HG02884 (cell line): ENCODE measurements around the gene SLC10A7.
A peak's percentile ranks its signal among the peaks of the same experiment; 100 is the strongest.

Source experiments
- ATAC-seq: cut with Tn5 transposase; IDR thresholded peaks from one replicate; pipeline ENCODE4 v1.9.1; 2021; ENCODE audit warnings: mild to moderate bottlenecking, moderate library complexity; ENCODE audit not compliant: unreplicated experiment

Gene SLC10A7

DNA sequence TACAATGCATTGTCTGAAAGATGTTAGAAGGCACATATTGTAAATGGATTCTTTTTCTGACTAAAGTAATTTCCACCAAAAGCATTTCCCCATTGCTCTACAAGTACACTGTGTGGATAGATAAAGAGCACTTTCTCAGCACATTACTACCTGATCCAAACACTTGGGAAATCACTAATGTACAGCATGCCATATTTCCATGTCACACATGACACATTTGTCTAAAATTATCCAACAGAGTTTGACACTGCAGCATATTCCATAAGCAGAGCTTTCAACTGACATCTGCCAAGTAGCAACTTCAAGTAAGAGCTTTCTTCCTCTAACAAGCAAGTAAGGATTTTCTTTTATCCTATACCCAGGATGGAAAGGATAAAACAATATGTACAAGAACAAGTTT is 257.9 kb downstream of the SLC10A7 start:
- ATAC-seq: no peak

DNA sequence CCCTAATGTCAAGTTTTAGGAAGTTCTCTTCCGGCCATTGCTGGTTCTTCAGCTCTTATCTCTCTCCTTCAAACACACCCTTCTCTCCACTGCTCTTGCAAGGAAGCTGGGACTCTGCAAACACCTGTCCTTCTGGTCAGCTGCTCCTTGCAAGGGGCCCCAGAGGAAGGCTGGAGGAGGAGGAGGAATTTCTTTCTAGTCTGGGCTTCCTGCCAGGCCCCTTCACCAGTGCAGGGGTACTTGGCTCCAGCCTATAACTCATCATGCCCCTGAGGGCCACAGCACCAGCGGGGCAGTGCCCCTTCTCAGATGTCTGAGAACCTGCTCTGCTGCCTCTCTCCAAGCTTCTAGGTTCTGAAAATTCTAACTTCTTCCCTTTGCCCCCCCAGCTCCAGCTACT is 260.7 kb downstream of the SLC10A7 start:
- no peak for ATAC-seq

DNA sequence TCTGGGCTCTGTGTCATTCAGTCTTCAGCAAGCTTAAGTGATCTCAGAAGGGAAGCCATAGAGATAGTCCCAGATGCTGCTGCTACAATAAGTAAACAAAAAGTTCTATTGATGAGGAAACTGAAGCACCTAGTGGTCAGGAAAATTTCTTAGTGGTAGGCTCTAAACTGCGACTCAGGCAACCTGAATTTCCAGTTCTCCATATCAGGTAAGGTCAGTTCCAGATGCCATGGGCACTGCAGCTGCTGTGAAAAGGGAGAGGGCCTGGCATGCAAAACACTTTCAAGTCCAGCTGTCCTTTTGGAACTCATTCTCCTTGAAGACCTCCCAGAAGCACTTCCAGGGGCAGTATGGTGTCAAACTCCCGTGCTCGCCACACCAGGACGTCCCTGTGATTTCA is 261.2 kb downstream of the SLC10A7 start:
- ATAC-seq: no peak

DNA sequence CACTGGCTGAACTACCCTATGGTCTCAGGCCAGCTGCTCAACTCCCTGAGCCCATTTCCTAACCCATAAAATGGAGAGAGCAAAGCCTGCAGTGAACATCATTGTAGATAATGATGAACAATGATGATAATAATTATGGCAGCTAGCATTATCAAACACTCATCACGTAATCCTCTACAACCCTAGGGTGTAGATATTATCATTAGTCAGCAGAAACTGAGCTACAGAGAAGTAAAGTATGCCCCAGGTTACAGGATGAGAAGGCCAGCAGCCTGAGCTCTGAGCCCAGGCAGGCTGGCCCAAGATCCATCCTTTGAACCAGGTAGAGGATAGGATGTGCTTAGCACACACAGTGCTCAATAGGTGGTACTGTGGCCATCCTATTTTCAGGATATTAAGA is 264.2 kb downstream of the SLC10A7 start:
- no peak for ATAC-seq

DNA sequence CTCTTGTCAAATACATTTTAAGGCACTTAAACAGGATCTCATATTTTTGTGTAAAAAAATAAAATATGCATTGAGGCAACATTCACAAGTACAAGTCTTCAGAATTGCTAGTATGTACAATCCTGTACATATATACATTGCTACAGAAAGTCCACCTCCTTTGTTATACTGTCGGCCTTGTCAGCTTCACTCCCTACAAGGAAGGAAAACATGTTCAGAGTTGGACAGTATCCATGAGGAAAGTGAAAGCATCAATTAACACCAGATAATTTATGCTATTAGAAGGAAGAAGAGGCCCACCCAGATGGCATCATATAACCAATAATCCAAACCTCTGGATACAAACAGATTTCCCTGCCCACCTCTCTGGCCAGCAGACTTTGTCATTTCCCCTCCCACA is 265.4 kb downstream of the SLC10A7 start:
- ATAC-seq: no peak

DNA sequence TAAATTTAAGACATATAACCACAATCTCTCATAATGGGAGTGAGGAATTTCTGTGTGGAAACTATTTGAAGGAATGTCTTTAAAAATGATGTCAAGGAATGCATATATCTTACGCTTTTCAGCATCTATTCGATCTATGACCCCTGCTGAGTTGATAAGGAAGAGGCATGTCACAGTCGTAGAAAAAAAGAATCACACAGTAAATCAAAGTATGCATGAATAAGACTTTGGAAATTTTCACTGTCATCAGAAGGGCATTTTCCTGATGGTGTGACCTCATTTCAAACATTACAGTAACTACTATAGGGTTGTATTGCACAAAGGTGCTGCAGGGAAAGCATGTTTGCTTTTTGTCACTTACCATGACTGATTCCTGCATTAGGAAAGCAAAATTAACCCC is 265.9 kb downstream of the SLC10A7 start:
- no peak for ATAC-seq

DNA sequence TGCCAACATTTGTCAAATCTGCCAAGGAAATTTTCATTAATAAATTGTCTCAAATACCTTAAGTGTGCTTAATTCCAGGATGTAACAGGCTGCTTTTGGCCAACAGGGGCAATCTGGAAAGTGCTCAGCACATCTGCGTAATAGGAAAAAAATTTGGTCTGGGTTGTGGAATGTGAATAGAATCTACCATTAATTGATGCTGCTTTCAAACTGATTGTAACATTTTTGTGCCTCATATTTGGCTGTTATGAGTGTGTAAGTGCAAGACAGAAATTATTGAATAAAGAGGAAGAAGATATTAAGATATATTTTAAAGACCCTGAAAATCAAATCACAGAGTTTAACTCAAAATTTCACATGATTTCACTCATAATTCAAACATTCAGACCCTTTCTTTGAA is 266.3 kb downstream of the SLC10A7 start:
- no peak for ATAC-seq

DNA sequence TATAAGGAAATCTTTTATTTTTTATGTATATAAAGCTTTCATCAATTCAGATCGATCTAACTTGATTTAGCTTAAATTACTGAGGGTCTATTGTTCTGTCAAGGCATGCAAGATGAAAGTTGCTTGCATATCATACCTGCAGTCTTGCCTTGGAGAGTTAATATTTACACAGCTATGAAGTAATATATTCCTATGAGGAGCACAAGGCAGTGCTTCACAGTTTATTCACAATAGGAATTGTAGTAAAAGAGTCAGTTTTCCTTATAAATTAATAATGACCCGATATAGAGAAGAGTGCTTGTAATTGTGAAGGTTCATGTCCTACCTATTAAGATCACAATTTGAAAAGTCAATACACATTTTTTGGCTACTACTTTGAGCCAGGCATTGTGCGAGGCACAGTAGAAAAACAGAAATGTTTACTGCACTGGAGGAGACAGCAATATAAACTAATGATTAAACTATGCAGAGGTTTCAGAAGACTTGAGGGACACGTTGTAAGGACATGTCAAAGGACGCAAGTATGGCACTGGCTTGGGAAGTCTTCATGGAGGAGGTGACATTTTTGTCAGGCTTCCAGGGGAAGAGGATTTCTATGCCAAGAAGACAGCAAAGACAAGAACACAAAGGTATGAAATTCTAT is 268.6 kb downstream of the SLC10A7 start:
- ATAC-seq: no peak

DNA sequence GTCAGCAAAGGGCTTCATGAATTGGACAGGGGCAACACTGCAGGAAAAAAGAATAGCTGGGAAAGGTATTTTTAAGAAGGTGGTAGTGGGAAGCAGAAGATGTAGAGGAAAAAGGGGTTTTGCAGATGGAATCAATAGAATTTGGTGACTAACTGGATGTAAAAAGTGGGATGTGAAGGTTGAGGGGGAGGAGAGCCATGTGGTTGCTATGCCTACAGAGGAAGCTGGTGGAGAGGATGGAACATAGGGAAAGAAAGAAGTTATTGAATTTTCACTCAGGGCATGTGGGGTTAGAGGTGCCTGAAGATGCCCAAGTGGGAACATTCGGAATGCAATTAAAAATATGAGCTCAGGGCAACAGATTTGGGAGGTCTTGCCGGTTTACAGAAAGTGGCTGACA is 274.4 kb downstream of the SLC10A7 start:
- ATAC-seq: no peak

DNA sequence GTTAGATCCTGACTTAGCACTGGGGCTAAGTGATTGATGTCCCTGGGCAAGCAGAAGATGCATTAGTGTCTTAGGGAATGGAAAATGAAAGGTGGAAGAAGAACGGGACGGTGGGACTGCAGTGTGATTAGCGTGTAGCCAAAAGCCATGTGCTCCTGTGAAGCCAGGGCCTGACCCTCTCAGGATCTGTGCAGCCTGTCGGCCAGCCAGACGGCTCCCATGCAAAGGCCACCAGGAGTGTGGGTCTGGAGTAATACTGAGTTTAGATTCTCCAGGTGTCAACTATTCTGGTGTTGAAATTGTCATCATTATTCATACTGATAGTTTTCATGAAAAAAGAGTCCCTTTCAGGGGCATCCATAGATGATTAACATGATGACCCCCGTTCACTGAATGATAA is 275.4 kb downstream of the SLC10A7 start:
- ATAC-seq: no peak

DNA sequence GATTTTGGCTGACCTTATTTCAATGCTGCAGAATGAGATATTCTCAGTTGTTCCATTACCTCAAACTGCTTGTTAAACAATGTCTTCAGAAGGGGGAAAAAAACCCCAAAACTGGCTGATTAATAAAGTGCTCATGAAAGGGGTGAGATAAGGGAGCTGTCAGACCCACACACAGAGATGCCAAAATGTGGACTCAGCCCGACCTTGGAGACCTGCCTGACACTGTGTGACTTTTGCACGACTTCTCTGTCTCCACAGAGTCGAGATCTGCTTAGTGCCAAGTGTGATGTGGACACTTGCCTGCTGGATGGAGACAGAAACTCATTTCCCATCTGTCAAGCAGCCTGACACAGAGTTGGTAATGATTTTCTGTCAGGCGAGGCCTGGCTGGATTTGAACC is 275.9 kb downstream of the SLC10A7 start:
- ATAC-seq: no peak

DNA sequence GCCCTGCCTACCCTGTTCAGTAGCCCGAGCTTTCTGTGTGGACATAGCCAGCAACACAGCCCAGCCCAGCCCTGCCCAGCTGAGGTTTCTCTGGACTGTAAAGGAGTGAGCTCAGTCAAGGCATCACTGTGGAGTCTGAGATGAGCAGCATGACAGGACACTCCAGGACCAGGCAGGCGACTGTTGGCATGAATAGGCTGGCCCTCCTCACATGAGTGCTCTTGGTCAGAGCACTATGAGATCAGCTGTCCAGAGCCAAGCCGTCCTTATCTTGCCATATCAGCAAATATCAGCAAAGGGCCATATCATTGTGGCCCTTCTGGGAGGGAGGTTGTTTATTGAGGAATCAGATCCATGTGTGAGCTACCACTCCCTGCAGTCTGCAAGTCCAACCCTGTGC is 276.5 kb downstream of the SLC10A7 start:
- no peak for ATAC-seq

DNA sequence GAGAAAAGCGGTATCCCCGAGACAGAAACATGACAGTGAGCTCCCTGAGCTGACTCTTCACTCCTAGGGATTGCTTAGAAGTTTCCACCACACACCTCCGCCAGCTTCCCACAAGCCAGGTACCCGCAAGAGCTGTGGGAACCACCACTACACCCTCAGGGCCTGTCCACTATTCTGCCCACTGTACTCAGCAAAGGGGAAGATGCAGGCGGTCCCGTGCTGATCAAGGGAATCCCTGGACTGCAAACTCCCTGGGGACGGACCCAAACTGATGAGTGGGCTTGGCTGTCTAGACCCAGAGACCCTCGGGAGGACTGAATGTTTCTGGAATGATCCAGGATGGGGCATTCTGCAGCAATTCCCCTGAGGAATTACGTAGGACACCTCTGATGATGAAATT is 277.2 kb downstream of the SLC10A7 start:
- no peak for ATAC-seq

DNA sequence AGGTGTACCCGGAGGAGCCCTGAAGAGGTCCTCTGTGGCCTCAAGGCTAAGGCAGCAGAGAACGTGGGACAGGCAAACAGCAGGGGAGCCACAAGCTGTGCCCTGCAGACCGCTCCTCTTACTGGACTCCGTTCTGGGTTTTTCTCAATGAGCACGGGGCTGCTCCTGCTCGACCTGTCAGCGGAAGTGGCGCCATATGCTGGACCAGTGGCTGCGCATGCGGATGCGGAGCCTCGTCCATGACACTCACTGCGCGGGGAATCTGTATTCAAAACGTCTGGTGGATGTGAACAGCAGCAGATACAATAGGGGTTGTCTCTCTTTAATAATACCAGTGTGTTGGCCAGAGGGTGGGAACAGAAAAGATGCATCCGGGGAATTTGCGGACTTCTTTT is 277.9 kb downstream of the SLC10A7 start:
- ATAC-seq: no peak

DNA sequence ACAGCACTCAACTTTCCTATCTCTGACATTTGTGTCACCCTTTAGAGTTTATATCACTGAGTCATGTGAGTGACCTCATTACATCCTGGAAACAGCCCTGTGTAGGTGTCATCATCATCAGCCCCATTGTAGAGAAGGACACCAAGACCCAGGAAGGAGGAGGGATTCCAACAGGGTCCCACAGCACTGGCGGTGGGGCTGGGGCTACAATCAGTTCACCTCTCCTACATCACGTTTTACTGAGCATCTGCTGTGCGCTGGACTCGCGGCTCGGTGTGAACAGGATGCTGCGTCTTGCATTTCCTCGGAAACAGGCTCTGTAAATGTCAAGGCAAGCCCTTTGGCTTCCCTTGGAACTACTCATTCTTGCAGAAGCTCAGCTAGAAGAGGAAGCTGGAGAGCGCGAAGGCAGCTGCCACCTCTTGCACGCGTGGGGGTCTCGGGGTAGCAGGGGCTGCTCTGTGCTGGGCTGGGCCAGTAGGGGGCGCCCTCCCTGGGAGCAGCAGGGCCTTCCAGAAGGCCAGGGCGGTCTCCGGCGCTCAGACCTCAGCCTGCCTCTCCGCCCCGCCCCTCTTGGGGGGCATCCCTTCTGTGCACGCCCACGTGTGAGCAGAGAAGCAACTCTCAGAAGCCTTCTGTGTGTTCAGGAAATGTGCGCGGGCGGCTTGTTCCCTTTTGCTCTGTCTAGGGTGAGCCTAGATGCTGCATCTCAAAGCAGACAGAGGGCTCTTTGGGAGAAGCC is 278.4 kb downstream of the SLC10A7 start:
- ATAC-seq: peak; percentile 72

DNA sequence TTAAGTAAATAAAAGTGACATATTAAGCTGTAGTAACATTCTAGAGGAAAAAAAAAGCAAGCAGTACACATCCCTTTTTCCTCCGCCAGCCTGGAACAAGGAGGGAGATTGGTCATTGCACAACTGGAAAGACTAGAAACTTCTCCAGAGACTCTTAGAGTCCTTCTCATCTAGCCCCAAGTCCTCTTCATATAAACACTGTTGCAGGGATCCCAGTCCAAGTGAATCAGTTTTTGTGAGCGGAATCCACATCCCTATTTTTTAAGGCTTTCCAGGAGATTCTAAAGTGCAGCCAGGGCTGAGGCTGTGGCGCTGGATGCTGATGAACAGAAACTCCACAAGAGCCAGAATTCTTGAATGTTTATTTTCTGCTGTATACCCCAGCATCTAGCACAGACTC is 283.6 kb downstream of the SLC10A7 start:
- no peak for ATAC-seq

DNA sequence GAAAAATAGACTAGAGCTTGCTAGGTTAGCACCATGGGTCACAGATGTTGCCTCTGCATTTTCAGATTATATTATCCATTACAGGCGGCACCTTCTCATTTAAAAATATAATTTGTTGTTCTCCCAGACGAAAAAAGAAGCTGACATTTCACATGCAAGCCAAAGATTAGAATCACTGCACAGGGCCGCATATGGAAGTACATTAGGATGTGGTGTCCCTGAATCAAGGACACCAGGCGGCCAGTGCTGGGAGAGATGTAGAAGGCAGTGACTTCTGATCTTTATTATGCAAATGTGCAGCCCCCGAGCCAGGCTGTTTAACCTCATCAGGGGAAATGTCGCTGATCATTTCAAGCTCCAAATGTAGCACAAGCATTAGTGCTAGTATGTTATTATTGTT is 284.6 kb downstream of the SLC10A7 start:
- ATAC-seq: no peak

DNA sequence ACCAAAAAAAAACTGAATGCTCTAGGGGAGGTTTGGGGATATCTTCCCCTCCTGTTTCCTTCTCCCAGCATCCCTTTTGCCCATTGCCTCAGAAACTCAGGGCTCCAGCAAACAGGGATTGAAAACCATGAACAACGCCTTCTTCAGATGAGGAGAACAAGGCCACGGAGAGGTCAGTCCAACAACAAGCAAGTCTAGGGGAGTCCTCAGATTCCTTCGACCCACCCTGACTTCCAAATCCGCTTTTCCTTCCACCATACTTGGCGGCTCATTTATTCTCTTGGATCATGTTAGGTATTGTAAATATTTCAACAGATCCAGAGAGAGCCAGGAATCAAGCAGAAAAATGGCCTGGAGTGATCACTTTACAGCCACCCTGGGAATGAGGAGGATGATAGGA is 285.5 kb downstream of the SLC10A7 start:
- ATAC-seq: no peak

DNA sequence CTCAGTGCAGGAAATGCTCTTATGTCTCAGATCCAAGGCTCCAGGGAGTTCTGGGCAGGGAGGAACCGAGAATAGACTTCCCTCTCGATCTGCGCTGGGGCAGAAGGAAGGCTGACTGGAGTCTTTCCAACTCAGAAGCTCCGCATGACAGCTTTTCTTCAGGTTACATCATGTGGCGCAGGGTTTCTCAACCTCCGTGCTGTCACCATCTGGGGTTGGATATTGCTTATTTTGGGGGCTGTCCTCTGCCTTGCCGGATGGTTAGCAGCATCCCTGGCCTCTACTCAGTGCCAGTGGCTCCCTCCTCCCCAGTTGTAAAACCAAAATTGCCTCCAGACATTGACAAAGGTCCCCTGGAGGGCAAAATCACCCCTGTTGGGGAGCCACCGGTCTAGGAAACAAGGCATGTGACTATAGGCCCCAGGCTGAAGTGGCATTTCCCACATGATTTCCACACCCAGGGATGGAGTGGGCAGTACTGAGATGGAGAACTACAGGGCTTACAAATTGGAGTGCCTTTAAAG is 286.0 kb downstream of the SLC10A7 start:
- ATAC-seq: no peak

DNA sequence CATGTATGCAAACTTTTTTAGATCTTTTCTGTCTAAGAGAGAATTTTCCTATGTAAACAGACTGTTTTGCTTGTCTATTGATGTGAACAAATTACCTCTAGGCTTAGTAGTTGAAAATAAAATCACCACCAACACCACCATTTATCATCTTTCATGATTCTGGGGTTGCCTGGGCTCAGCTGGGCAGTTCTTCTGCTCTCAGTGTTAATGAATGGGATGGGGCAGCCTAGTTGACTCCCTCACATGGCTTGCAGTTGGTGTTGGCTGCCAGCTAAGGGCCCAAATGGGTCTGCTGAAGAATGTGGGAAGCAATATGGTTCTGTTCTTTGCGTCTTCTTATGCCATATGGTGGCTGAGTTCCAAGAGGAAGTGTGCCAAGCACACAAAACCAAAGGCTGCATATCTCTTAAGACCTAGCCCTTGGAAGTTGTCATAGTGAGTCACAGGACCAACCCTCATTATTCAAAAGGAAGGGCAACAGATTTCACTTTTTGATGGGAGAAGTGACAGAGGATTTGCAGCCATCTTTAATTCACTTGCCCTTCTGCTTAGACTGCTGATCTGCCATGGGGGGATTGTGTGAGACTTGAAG is 289.5 kb downstream of the SLC10A7 start:
- ATAC-seq: no peak

DNA sequence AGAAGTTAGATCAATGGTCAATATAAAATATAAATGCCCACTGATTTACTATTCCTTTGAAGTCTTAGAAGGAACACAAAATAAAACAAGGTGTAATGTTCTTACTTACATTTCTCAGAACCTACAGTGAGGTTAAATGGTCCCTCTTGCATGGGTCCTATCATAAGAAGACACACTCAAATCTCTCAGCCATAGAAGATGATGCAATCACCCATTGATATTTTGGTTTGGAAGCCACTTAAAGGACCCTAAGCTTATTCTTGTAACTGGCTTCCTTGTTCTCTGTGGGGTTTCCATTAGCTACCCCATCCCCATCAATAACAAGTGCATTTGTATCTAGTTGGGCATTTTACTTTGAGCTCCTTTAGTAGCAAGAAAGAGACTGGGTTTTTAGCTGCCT is 292.3 kb downstream of the SLC10A7 start:
- no peak for ATAC-seq

DNA sequence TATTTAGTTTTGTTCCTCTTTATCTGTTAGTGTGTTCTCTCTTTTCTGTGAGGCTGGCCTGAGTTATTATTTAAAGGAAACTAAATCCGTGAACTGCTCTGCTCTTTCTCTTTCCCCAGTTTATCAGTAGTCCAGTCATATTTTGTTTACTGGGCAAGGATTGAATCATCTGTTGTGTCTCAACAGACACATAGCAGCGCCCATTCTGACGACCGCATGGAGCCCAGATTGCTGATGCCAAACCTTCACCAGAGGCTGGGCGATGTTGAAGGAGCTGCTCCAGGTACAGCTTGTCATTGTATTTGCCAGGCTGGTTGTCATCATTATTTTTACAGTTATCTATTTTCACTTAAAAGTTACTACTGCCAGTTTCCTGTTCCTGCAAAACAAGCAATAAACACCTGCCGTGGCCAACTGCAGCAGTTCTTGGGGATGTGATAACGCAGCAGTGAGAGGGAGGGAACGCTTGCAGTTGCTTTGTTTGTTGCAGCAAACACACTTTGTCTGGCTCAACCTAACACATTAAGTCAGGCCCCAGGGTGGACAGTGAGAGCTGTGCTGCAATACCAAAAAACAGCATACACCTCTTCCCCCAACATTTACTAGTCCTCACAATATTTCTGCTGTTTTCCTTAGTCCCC is 297.3 kb downstream of the SLC10A7 start:
- no peak for ATAC-seq
